CD8-positive, alpha-beta memory T cell (primary cell): ENCODE measurements around the gene SIAH3. TPM values are rescaled to one million over a fixed set of nuclear protein-coding genes. Genes with fewer than 3 reads are reported as not detected.

ENCODE experiments used
- CTCF ChIA-PET: fragments of 350-600 bp; sonication (Branson Sonifier 250); formaldehyde crosslinking; loops from one replicate; lab custom pipeline; 2021; ENCODE audit warnings: antibody characterized with exemption; lab: Charles Lee
- POLR2A ChIA-PET: fragments of 350-600 bp; sonication (Branson Sonifier 250); formaldehyde crosslinking; loops from one replicate; lab custom pipeline; 2021; ENCODE audit warnings: antibody characterized with exemption; lab: Charles Lee
- DNase-seq, 5 donors: peaks; one replicate each; pipeline versions ENCODE4 v3.0.0 to v3.0.0-alpha.2; 2020 to 2022; ENCODE audit warnings: mixed read lengths in 1 of 5
- H3K27ac ChIP-seq: one replicate; pipeline ENCODE4 v1.7.0; 2013; ENCODE audit warnings: low read depth, mild to moderate bottlenecking, low read length, moderate library complexity
- H3K27me3 ChIP-seq: 2 replicates; pipeline ENCODE4 v1.7.0; 2013; ENCODE audit warnings: low read length, mild to moderate bottlenecking; ENCODE audit not compliant: insufficient read depth, poor library complexity, severe bottlenecking
- H3K36me3 ChIP-seq: 2 replicates; pipeline ENCODE4 v1.7.0; 2013; ENCODE audit warnings: mild to moderate bottlenecking, low read length, moderate library complexity; ENCODE audit not compliant: insufficient read depth
- H3K4me1 ChIP-seq: 2 replicates; pipeline ENCODE4 v1.7.0; 2013; ENCODE audit warnings: mild to moderate bottlenecking, low read length, moderate library complexity; ENCODE audit not compliant: insufficient read depth
- H3K4me3 ChIP-seq: 2 replicates; pipeline ENCODE4 v1.7.0; 2013; ENCODE audit warnings: mild to moderate bottlenecking, low read length
- H3K9me3 ChIP-seq: 2 replicates; pipeline ENCODE4 v1.7.0; 2013; ENCODE audit warnings: mild to moderate bottlenecking, low read length
- H3K27ac Mint-ChIP-seq, 8 donors: one replicate each; pipeline ENCODE4 v1.8.0; 2020 to 2021; ENCODE audit warnings: mixed read lengths in 8 of 8, mild to moderate bottlenecking in 6 of 8, inconsistent platforms in 3 of 8, moderate library complexity in 3 of 8
- H3K27me3 Mint-ChIP-seq, 2 donors: one replicate each; pipeline ENCODE4 v1.8.0; 2020 to 2021; ENCODE audit warnings: mixed read lengths in 2 of 2, mild to moderate bottlenecking in 1 of 2, moderate library complexity in 1 of 2
- H3K36me3 Mint-ChIP-seq, 3 donors: one replicate each; pipeline ENCODE4 v1.8.0; 2020 to 2021; ENCODE audit warnings: mixed read lengths in 3 of 3, inconsistent platforms in 1 of 3, mild to moderate bottlenecking in 1 of 3
- H3K4me1 Mint-ChIP-seq, 3 donors: one replicate each; pipeline ENCODE4 v1.8.0; 2020 to 2021; ENCODE audit warnings: mixed read lengths in 3 of 3, inconsistent platforms in 1 of 3, mild to moderate bottlenecking in 1 of 3
- H3K4me3 Mint-ChIP-seq, 7 donors: one replicate each; pipeline ENCODE4 v1.8.0; 2020 to 2021; ENCODE audit warnings: mixed read lengths in 7 of 7, mild to moderate bottlenecking in 6 of 7, moderate library complexity in 4 of 7, inconsistent platforms in 2 of 7
- H3K9me3 Mint-ChIP-seq, 5 donors: one replicate each; pipeline ENCODE4 v1.8.0; 2020 to 2022; ENCODE audit warnings: mixed read lengths in 5 of 5, mild to moderate bottlenecking in 3 of 5, moderate library complexity in 2 of 5, inconsistent platforms in 1 of 5
- polyA plus RNA-seq: library from polyadenylated mRNA; unstranded; fragments of 300-500 nt; fragmentation: Illumina TruSeq; gene quantifications from one replicate; pipeline ENCODE4 v1.2.3, GENCODE V29; 2021
- total RNA-seq, 2 experiments: library from RNA; stranded (reverse); gene quantifications; one replicate each; pipeline ENCODE4 v1.2.3, GENCODE V29; 2021

SIAH3 gene
- total and polyA plus RNA-seq, 3 experiments from 2014 or later = 0.11 to 0.20 TPM; not detected in 1

DNA sequence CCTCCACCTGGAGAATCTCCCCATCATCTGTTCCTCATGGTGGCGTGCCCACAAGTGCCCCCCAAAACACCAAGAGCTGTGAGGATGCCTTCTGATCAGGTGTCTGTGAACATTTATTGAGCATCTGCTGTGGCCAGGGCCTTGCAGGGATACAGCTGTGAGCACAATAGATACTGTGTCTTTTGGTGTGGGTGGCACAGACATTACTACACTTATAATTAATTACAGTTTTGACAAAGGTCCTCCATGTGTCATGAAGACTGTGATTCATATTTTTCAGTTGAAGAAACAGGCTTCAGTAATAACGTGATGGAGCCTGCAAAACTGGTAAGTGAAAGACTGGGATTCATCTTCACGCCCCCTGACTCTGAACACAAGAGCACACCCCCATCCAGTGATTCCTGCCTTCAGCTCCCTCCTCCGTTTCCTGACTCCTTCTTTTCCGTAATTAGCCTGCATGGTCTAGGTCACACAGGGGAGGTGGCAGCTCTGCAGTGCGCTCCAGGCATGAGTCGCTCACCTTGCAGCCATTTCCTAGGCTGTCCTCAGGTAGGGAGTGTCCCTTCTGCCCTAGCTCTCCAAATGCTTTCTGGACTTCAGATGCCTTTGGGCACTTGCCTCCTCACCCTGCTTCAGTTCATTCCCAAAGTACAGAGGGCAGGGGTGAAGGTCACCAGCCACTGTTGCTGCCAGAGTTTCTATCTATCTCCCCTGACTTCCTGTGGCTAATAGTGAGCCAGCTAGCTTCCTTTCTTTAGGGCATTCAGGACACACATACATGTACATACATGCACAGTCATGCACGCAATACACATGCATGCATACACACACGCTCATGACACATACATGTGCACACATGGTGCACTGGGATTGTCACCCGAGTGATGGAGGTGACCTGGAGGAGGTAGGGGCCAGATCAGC is 66.5 kb downstream of the SIAH3 start:
- Histone ChIP-seq H3K9me3 (no peaks in the 10 kb centered on the region), H3K27ac (no peak overlapping the region), H3K36me3 (no peaks in the 10 kb centered on the region), H3K4me3 (no peak overlapping the region), H3K27me3 (no peaks in the 10 kb centered on the region), H3K4me1 (no peaks in the 10 kb centered on the region)
- H3K9me3 Mint-ChIP-seq = no peaks in the 10 kb centered on the region
- H3K27me3 Mint-ChIP-seq = peaks cover 0 to 7% of the 10 kb centered on the region in 2 donors
- no peaks in the 10 kb centered on the region for H3K36me3 Mint-ChIP-seq
- H3K4me1 Mint-ChIP-seq = peaks cover 0 to 2% (median 0%) of the 10 kb centered on the region in 3 donors
- CTCF ChIA-PET = no interaction called here
- no peak overlapping the region for H3K4me3 Mint-ChIP-seq
- H3K27ac Mint-ChIP-seq = no peak overlapping the region
- no peak for DNase-seq
- POLR2A ChIA-PET = no interaction called here

DNA sequence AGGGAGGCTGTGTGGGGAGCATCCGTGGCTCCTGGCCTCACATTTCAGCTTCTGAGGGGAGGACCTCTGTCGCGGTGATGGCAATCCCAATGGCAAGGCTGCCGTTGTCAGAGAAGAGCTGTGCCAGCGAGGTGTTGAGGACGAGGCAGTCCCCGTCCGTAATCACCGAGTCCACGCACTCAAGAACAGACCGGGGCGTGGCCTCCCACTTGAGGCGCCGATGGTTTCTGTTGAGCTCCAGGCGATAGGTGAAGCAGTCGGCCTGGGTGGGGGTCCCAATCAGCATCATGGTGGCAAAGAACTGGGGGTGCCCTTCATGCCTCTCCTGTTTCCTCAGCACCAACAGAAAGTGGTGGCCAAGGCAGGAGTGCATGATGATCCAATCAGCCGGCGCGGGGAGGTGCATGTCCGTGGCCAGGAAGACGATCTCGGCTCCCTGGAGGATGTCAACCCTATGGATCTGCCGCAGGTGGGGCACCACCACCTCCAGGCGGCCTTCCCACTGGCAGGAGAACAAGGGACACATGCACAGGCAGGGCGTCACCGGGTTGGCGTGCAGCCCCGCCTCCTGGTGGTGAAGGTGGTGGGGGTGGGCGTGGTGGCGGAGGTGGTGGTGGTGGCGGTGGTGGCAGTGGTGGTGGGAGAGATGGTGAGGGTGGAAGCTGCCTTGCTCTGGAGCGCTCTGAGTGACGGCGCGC is 68.1 kb downstream of the SIAH3 start:
- Histone ChIP-seq H3K27ac (no peak overlapping the region), H3K4me3 (no peak overlapping the region), H3K36me3 (no peaks in the 10 kb centered on the region), H3K27me3 (no peaks in the 10 kb centered on the region), H3K9me3 (no peaks in the 10 kb centered on the region), H3K4me1 (no peaks in the 10 kb centered on the region)
- Mint-ChIP-seq H3K9me3 (no peaks in the 10 kb centered on the region), H3K4me3 (no peak overlapping the region), H3K36me3 (no peaks in the 10 kb centered on the region), H3K4me1 (peaks cover 0 to 2% (median 0%) of the 10 kb centered on the region in 3 donors), H3K27ac (peak overlapping the region in 1 of 8 donors; percentile 71), H3K27me3 (peaks cover 0 to 7% of the 10 kb centered on the region in 2 donors)
- CTCF ChIA-PET = no interaction called here
- DNase-seq = no peak
- POLR2A ChIA-PET = no interaction called here

DNA sequence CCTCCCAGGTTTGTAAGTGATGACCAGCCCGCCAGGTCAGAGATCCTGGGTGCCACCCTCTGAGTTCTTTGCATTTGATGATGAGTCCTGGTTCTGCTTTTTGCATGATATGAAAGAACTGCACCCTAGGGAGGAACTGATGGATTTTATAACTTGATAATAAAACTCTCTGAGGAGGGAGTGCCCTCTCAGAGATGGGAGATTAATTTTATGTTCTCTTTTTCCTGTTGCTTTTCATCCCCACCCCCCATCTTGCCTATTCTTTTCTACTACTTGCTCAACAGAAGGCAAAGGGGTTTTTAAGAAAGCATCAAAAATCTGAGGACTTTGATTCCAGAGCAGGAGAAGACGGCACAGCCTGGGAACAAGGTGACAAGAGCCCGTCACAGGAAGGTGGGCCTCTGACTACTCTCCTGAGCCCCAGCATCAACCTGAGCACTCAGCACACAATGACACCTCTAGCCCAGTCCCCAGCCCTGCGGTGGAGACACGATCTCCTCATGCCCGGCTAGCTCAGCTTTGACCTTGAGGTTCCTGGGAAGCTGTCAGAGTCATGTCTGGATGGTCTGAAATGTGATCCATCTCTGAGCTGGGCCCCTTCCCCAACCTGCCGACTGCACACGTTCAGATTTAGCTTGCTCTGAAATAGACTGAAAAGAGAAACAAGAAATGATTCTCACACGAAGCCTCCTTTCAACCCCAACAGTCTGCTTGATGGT is 69.1 kb downstream of the SIAH3 start:
- Mint-ChIP-seq H3K36me3 (no peaks in the 10 kb centered on the region), H3K4me1 (peaks cover 0 to 2% (median 0%) of the 10 kb centered on the region in 3 donors), H3K27ac (peak overlapping the region in 1 of 8 donors; percentile 33), H3K4me3 (no peak overlapping the region), H3K27me3 (peaks cover 0 to 6% of the 10 kb centered on the region in 2 donors), H3K9me3 (no peaks in the 10 kb centered on the region)
- no peak for DNase-seq
- no peaks in the 10 kb centered on the region for H3K4me1 ChIP-seq
- no peaks in the 10 kb centered on the region for H3K27me3 ChIP-seq
- no peak overlapping the region for H3K27ac ChIP-seq
- H3K9me3 ChIP-seq = no peaks in the 10 kb centered on the region
- CTCF ChIA-PET = no interaction called here
- POLR2A ChIA-PET = no interaction called here
- no peaks in the 10 kb centered on the region for H3K36me3 ChIP-seq
- no peak overlapping the region for H3K4me3 ChIP-seq

- Mint-ChIP-seq H3K27me3 (peaks cover 1 to 4% of the 10 kb centered on the region in 2 donors), H3K36me3 (no peaks in the 10 kb centered on the region), H3K27ac (peak overlapping the region in 1 of 8 donors; percentile 33), H3K4me3 (no peak overlapping the region), H3K4me1 (peaks cover 0 to 2% (median 0%) of the 10 kb centered on the region in 3 donors), H3K9me3 (no peaks in the 10 kb centered on the region)
- Histone ChIP-seq H3K27me3 (no peaks in the 10 kb centered on the region), H3K27ac (no peak overlapping the region), H3K4me1 (no peaks in the 10 kb centered on the region), H3K9me3 (no peaks in the 10 kb centered on the region), H3K36me3 (no peaks in the 10 kb centered on the region), H3K4me3 (no peak overlapping the region)
- no peak for DNase-seq
- ChIA-PET CTCF (no interaction called here), POLR2A (no interaction called here)
These were observed 69.8 kb downstream of the SIAH3 start for GRCh38 chr13:45781553-45782326.

GRCh38 chr13:45779901-45780300 is 71.7 kb downstream of the SIAH3 start:
- peaks cover 4 to 8% of the 10 kb centered on the region in 2 donors for H3K27me3 Mint-ChIP-seq
- ChIA-PET CTCF (no interaction called here), POLR2A (no interaction called here)
- no peaks in the 10 kb centered on the region for H3K9me3 Mint-ChIP-seq
- no peaks in the 10 kb centered on the region for H3K36me3 ChIP-seq
- no peaks in the 10 kb centered on the region for H3K4me1 ChIP-seq
- H3K4me3 ChIP-seq = no peak overlapping the region
- no peak overlapping the region for H3K4me3 Mint-ChIP-seq
- no peak for DNase-seq
- H3K36me3 Mint-ChIP-seq = no peaks in the 10 kb centered on the region
- peaks cover 0 to 2% (median 0%) of the 10 kb centered on the region in 3 donors for H3K4me1 Mint-ChIP-seq
- no peak overlapping the region for H3K27ac ChIP-seq
- no peaks in the 10 kb centered on the region for H3K9me3 ChIP-seq
- no peak overlapping the region for H3K27ac Mint-ChIP-seq
- H3K27me3 ChIP-seq = no peaks in the 10 kb centered on the region

GRCh38 chr13:45778882-45779281 is 72.7 kb downstream of the SIAH3 start:
- no peaks in the 10 kb centered on the region for H3K36me3 Mint-ChIP-seq
- ChIA-PET CTCF (no interaction called here), POLR2A (no interaction called here)
- DNase-seq = no peak
- H3K27ac Mint-ChIP-seq = no peak overlapping the region
- Histone ChIP-seq H3K36me3 (no peaks in the 10 kb centered on the region), H3K4me1 (no peaks in the 10 kb centered on the region), H3K27me3 (no peaks in the 10 kb centered on the region), H3K4me3 (no peak overlapping the region), H3K27ac (no peak overlapping the region), H3K9me3 (no peaks in the 10 kb centered on the region)
- no peak overlapping the region for H3K4me3 Mint-ChIP-seq
- H3K4me1 Mint-ChIP-seq = peaks cover 0 to 2% (median 0%) of the 10 kb centered on the region in 3 donors
- H3K9me3 Mint-ChIP-seq = no peaks in the 10 kb centered on the region
- H3K27me3 Mint-ChIP-seq = peaks cover 4 to 8% of the 10 kb centered on the region in 2 donors

GRCh38 chr13:45776748-45777147 is 74.8 kb downstream of the SIAH3 start:
- DNase-seq = no peak
- H3K9me3 ChIP-seq = no peaks in the 10 kb centered on the region
- Mint-ChIP-seq H3K27me3 (peaks cover 4 to 8% of the 10 kb centered on the region in 2 donors), H3K4me1 (no peaks in the 10 kb centered on the region), H3K27ac (no peak overlapping the region), H3K4me3 (no peak overlapping the region), H3K9me3 (no peaks in the 10 kb centered on the region), H3K36me3 (no peaks in the 10 kb centered on the region)
- ChIA-PET CTCF (no interaction called here), POLR2A (no interaction called here)
- H3K27ac ChIP-seq = no peak overlapping the region
- H3K4me1 ChIP-seq = no peaks in the 10 kb centered on the region
- H3K4me3 ChIP-seq = no peak overlapping the region
- no peaks in the 10 kb centered on the region for H3K27me3 ChIP-seq
- H3K36me3 ChIP-seq = no peaks in the 10 kb centered on the region
